Activated T-helper 17 cell treated with anti-CD3 and anti-CD28 coated beads, Interleukin-2, amount 50 U/mL, for 72 hours (primary cell): ENCODE data around the gene AKT3. TPM values are rescaled to one million over a fixed set of nuclear protein-coding genes. Genes with fewer than 3 reads are reported as not detected.
A peak's percentile ranks its signal among the peaks of the same experiment; 100 is the strongest.

ENCODE experiments used
- ATAC-seq: fragments of 150-1000 bp; cut with Tn5 transposase; replicated peaks from 2 replicates; pipeline ENCODE4 v1.10.0; 2021; ENCODE audit warnings: mild to moderate bottlenecking, moderate library complexity
- H3K27ac Mint-ChIP-seq: one replicate; pipeline ENCODE4 v1.8.0; 2022; ENCODE audit warnings: mixed read lengths
- H3K27me3 Mint-ChIP-seq: one replicate; pipeline ENCODE4 v1.8.0; 2022; ENCODE audit warnings: mixed read lengths
- H3K36me3 Mint-ChIP-seq: one replicate; pipeline ENCODE4 v1.8.0; 2022; ENCODE audit warnings: low read depth, mild to moderate bottlenecking, mixed read lengths
- H3K4me1 Mint-ChIP-seq: one replicate; pipeline ENCODE4 v1.8.0; 2022; ENCODE audit warnings: mixed read lengths
- H3K4me3 Mint-ChIP-seq: one replicate; pipeline ENCODE4 v1.8.0; 2022; ENCODE audit warnings: mild to moderate bottlenecking, mixed read lengths
- H3K9me3 Mint-ChIP-seq: one replicate; pipeline ENCODE4 v1.8.0; 2022; ENCODE audit warnings: mixed read lengths
- total RNA-seq, 2 donors: library from RNA; stranded (reverse); gene quantifications; one replicate each; pipeline ENCODE4 v1.2.3, GENCODE V29; 2022

Gene AKT3
- total RNA-seq, 2 donors from 2014 or later = 32.2 to 53.2 TPM

DNA sequence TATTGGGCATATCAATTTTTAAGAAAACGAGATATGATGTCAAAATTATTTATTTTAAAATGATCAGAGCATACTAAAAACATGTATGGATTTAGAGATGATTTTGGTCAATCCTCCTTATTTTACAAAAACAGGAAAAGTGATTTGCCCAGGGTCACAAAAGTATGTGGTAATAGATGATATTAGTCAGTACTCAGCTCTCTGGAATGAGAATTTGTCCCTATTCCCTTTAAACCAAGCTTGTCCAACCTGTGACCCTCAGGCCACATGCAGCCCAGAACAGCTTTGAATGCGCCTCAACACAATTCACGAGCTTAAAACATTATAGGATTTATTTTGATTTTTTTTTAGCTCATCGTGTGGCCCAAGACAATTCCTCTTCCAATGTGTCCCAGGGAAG, 104.7 kb downstream of the AKT3 start:
- ATAC-seq = no peak
- peaks cover 6% of the 10 kb centered on the region for H3K36me3 Mint-ChIP-seq
- H3K4me1 Mint-ChIP-seq = peaks cover 8% of the 10 kb centered on the region
- no peak overlapping the region for H3K4me3 Mint-ChIP-seq
- no peak overlapping the region for H3K27ac Mint-ChIP-seq
- no peaks in the 10 kb centered on the region for H3K27me3 Mint-ChIP-seq
- no peaks in the 10 kb centered on the region for H3K9me3 Mint-ChIP-seq

GRCh38 chr1:243742819-243743218, 107.2 kb downstream of the AKT3 start:
- H3K27ac Mint-ChIP-seq = no peak overlapping the region
- no peak for ATAC-seq
- H3K4me1 Mint-ChIP-seq = peaks cover 10% of the 10 kb centered on the region
- H3K9me3 Mint-ChIP-seq = no peaks in the 10 kb centered on the region
- no peak overlapping the region for H3K4me3 Mint-ChIP-seq
- peaks cover 6% of the 10 kb centered on the region for H3K36me3 Mint-ChIP-seq
- no peaks in the 10 kb centered on the region for H3K27me3 Mint-ChIP-seq

- peaks cover 18% of the 10 kb centered on the region for H3K4me1 Mint-ChIP-seq
- H3K9me3 Mint-ChIP-seq = no peaks in the 10 kb centered on the region
- no peaks in the 10 kb centered on the region for H3K27me3 Mint-ChIP-seq
- H3K4me3 Mint-ChIP-seq = no peak overlapping the region
- H3K36me3 Mint-ChIP-seq = peaks cover 9% of the 10 kb centered on the region
- no peak overlapping the region for H3K27ac Mint-ChIP-seq
- no peak for ATAC-seq
Observed at GRCh38 chr1:243740255-243740999, 109.6 kb downstream of the AKT3 start.

DNA sequence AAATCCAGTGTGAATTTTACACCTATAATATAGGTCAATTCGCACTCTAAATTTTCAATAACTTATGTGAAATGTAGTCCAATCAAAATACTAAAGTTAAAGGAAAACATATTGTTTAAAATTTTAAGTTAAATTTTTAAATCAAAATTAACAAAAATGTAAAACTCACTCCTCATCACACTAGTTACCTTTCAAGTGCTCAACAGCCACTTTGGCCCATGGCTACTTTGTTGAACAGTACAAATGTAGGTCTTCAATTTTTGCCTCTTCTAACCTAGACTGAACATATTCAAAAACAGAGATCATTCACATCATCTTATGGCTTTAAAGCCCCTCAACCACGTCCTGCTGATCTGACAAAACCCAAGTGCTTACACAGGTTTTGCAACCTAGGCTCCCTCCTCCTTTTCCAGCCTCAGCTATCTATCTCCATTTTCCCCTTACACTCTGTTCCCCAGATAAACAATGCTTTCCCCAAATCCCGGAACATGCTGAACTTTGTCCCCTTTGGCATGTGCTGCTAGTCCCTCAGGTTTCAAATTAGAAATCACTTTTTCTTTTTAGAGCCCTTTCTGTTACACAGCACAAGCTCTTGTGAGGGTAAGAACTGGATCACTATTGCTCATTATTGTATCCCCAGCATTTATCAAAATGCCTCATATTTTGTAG, 110.6 kb downstream of the AKT3 start:
- Mint-ChIP-seq H3K27me3 (no peaks in the 10 kb centered on the region), H3K9me3 (no peaks in the 10 kb centered on the region), H3K36me3 (peaks cover 19% of the 10 kb centered on the region), H3K27ac (no peak overlapping the region), H3K4me1 (peaks cover 20% of the 10 kb centered on the region), H3K4me3 (no peak overlapping the region)
- no peak for ATAC-seq

GRCh38 chr1:243738020-243738419, 112.0 kb downstream of the AKT3 start:
- Mint-ChIP-seq H3K4me1 (peaks cover 20% of the 10 kb centered on the region), H3K36me3 (peaks cover 18% of the 10 kb centered on the region), H3K27me3 (no peaks in the 10 kb centered on the region), H3K9me3 (no peaks in the 10 kb centered on the region), H3K27ac (no peak overlapping the region), H3K4me3 (no peak overlapping the region)
- ATAC-seq = no peak

GRCh38 chr1:243735457-243735856, 114.6 kb downstream of the AKT3 start:
- Mint-ChIP-seq H3K36me3 (peaks cover 18% of the 10 kb centered on the region), H3K27me3 (no peaks in the 10 kb centered on the region), H3K4me1 (peaks cover 21% of the 10 kb centered on the region), H3K27ac (peak overlapping the region; percentile 60), H3K4me3 (no peak overlapping the region), H3K9me3 (no peaks in the 10 kb centered on the region)
- ATAC-seq = peak; percentile 76

DNA sequence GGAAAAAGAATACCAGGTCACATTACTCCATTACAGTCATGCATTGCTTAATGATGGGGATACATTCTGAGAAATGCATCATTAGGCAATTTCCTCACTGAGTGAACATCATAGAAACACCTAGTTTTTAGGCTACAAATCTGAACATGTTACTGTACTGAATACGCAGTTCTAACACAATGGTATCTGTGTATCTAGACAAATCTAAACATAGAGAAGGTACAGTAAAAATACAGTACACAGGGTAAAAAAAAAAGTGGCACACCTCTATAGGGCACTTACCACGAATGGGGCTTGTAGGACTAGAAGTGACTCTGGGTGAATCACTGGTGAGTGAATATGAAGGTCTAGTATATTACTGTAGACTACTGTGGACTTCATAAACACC, 115.7 kb downstream of the AKT3 start:
- no peaks in the 10 kb centered on the region for H3K27me3 Mint-ChIP-seq
- no peaks in the 10 kb centered on the region for H3K9me3 Mint-ChIP-seq
- no peak overlapping the region for H3K4me3 Mint-ChIP-seq
- H3K27ac Mint-ChIP-seq = no peak overlapping the region
- H3K4me1 Mint-ChIP-seq = peaks cover 17% of the 10 kb centered on the region
- peak; percentile 54 for ATAC-seq
- peaks cover 18% of the 10 kb centered on the region for H3K36me3 Mint-ChIP-seq

GRCh38 chr1:243733670-243734307, 116.3 kb downstream of the AKT3 start:
- ATAC-seq = no peak
- no peak overlapping the region for H3K4me3 Mint-ChIP-seq
- no peak overlapping the region for H3K27ac Mint-ChIP-seq
- H3K36me3 Mint-ChIP-seq = peaks cover 18% of the 10 kb centered on the region
- no peaks in the 10 kb centered on the region for H3K27me3 Mint-ChIP-seq
- peaks cover 22% of the 10 kb centered on the region for H3K4me1 Mint-ChIP-seq
- no peaks in the 10 kb centered on the region for H3K9me3 Mint-ChIP-seq

GRCh38 chr1:243732637-243733036, 117.4 kb downstream of the AKT3 start:
- no peak for ATAC-seq
- Mint-ChIP-seq H3K36me3 (peaks cover 18% of the 10 kb centered on the region), H3K27me3 (no peaks in the 10 kb centered on the region), H3K9me3 (no peaks in the 10 kb centered on the region), H3K27ac (no peak overlapping the region), H3K4me1 (peaks cover 25% of the 10 kb centered on the region), H3K4me3 (no peak overlapping the region)

GRCh38 chr1:243731974-243732625, 117.9 kb downstream of the AKT3 start:
- Mint-ChIP-seq H3K27me3 (no peaks in the 10 kb centered on the region), H3K9me3 (no peaks in the 10 kb centered on the region), H3K4me3 (no peak overlapping the region), H3K27ac (no peak overlapping the region), H3K4me1 (peaks cover 22% of the 10 kb centered on the region), H3K36me3 (peaks cover 18% of the 10 kb centered on the region)
- no peak for ATAC-seq

DNA sequence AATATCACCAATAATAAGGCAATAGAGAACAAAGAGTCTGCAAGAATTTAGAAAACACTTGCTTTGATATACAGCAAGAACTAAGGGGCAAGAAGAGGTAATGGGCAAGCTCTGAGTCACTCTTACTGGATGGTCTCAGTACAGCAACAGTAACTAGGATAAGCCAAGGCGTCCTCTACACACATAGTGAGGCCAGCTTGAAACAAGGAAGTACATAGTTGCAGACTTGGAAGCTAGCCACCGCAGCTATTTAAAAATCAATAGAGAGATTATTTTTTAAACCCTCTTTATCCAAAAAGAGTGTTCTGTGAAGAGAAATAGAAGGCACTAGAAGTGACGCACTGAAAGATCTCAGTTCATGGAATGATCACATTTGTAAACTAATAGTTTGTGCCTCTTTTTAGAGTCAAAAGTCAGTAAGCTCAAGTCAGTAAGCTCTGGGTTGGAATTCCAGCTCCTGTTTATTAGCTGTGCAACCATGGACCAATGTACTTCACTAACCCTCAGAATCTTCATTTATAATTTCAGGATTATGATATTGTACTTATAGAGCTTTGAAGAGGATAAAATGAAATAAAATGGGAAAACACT, 118.6 kb downstream of the AKT3 start:
- Mint-ChIP-seq H3K9me3 (no peaks in the 10 kb centered on the region), H3K27me3 (no peaks in the 10 kb centered on the region), H3K36me3 (peaks cover 18% of the 10 kb centered on the region), H3K4me1 (peaks cover 24% of the 10 kb centered on the region), H3K4me3 (no peak overlapping the region), H3K27ac (no peak overlapping the region)
- ATAC-seq = no peak

DNA sequence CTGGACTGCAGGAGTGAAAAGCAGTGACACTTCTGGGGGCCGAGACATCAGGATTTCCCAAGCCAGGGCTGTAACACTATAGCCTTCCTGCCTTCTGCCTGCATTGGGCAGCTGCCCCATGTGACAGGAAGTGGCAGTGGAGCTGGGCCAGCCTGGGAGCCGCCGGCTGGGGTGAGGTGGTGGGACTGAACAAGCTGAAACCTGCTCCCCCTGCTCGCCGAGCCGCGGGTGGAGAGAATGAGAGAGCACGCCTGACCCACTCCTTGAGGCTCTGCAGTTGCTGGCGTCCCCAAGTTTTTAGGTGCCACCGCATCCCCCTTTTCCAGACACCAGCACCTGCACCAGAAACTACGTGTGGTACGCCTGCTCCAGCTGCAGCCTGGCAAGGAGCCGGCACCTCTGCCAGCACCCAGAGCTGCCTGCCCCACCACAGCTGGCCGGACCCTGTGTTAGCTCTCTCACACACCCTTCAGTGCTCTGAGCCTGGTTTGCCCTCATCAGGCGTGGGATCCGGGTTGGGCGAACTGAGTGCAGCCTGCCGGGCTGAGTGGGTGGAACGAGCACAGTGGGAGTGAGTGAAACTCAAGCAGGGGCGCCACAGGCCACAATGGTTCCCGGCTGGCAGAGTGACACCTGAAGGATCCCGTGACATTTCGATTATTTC, 119.4 kb downstream of the AKT3 start:
- Mint-ChIP-seq H3K27ac (peak overlapping the region; percentile 59), H3K27me3 (no peaks in the 10 kb centered on the region), H3K36me3 (peaks cover 17% of the 10 kb centered on the region), H3K4me3 (no peak overlapping the region), H3K4me1 (peaks cover 23% of the 10 kb centered on the region), H3K9me3 (no peaks in the 10 kb centered on the region)
- ATAC-seq = no peak

DNA sequence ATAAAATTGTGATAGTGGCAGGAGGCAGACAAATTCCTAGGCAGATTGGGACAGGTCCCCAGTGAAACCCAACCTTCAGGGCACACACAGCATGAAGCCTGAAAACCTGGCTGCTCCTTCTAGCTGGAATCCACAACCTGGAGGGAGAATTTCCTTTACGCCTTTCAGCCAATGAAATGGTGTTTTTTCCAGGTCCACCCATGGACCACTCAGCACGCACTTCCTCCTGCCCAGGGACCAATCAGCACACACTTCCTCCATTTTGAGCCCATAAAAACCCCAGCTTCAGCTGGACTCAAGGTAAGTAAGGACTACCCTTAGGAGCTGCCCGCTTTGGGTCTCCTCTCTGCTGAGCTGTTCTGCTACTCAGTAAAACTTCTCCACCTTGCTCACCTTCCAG, 120.1 kb downstream of the AKT3 start:
- Mint-ChIP-seq H3K4me1 (peaks cover 24% of the 10 kb centered on the region), H3K27me3 (no peaks in the 10 kb centered on the region), H3K36me3 (peaks cover 10% of the 10 kb centered on the region), H3K27ac (peak overlapping the region; percentile 59), H3K4me3 (no peak overlapping the region), H3K9me3 (no peaks in the 10 kb centered on the region)
- ATAC-seq = no peak
